ENCODE data around the gene TOP2A. TPM values are rescaled to one million over a fixed set of nuclear protein-coding genes. Genes with fewer than 3 reads are reported as not detected.

TOP2A gene
- total RNA-seq, 2 experiments from 2014 or later: 361 to 373 TPM

- Mint-ChIP-seq H3K36me3 (ENCODE audit: low read depth) (peaks cover 22% of the 10 kb centered on the region), H3K27ac (no peak overlapping the region), H3K4me3 (no peak overlapping the region), H3K4me1 (peaks cover 48% of the 10 kb centered on the region), H3K27me3 (peaks cover 9% of the 10 kb centered on the region), H3K9me3 (no peaks in the 10 kb centered on the region)
- DNase-seq: no peak
- POLR2A ChIA-PET: interaction anchor here (1.1 kb wide), 1 partner anchor 42 kb away, joined by 3 read pairs; no protein-coding TSS in a partner anchor
- CTCF ChIA-PET: interaction anchor here (0.8 to 12.7 kb wide), 5 partner anchors 27 to 86 kb away, joined by 3 to 129 read pairs (median 4); no protein-coding TSS in a partner anchor
These were observed 31.1 kb upstream of the TOP2A start for GRCh38 chr17:40448639-40449261.

- H3K27me3 Mint-ChIP-seq: peaks cover 9% of the 10 kb centered on the region
- POLR2A ChIA-PET: interaction anchor here (0.8 to 1.6 kb wide), 7 partner anchors 11 to 199 kb away, joined by 3 to 8 read pairs (median 4); partner anchors contain the start of gene TOP2A
- H3K9me3 Mint-ChIP-seq: no peaks in the 10 kb centered on the region
- H3K4me1 Mint-ChIP-seq: peaks cover 48% of the 10 kb centered on the region
- CTCF ChIA-PET: interaction anchor here (0.9 to 12.7 kb wide), 5 partner anchors 16 to 85 kb away, joined by 3 to 129 read pairs (median 3); no protein-coding TSS in a partner anchor
- DNase-seq: no peak
- peaks cover 17% of the 10 kb centered on the region for H3K36me3 Mint-ChIP-seq (ENCODE audit: low read depth)
- no peak overlapping the region for H3K4me3 Mint-ChIP-seq
- H3K27ac Mint-ChIP-seq: no peak overlapping the region
These were observed 30.5 kb upstream of the TOP2A start for GRCh38 chr17:40448213-40448638.

GRCh38 chr17:40447806-40448205, 30.1 kb upstream of the TOP2A start:
- POLR2A ChIA-PET: interaction anchor here (0.8 to 1.6 kb wide), 8 partner anchors 12 to 199 kb away, joined by 3 to 8 read pairs (median 4); partner anchors contain the start of gene TOP2A
- Mint-ChIP-seq H3K27me3 (peaks cover 9% of the 10 kb centered on the region), H3K36me3 (ENCODE audit: low read depth) (peaks cover 17% of the 10 kb centered on the region), H3K4me1 (peaks cover 48% of the 10 kb centered on the region), H3K27ac (no peak overlapping the region), H3K9me3 (no peaks in the 10 kb centered on the region), H3K4me3 (no peak overlapping the region)
- CTCF ChIA-PET: interaction anchor here (0.7 to 12.7 kb wide), 11 partner anchors 8 to 159 kb away, joined by 3 to 129 read pairs (median 3); no protein-coding TSS in a partner anchor
- no peak for DNase-seq

- Mint-ChIP-seq H3K27ac (no peak overlapping the region), H3K27me3 (peaks cover 14% of the 10 kb centered on the region), H3K36me3 (ENCODE audit: low read depth) (peaks cover 14% of the 10 kb centered on the region), H3K4me1 (peaks cover 52% of the 10 kb centered on the region), H3K9me3 (no peaks in the 10 kb centered on the region), H3K4me3 (no peak overlapping the region)
- POLR2A ChIA-PET: interaction anchor here (0.8 to 1.6 kb wide), 7 partner anchors 12 to 200 kb away, joined by 3 to 8 read pairs (median 4); partner anchors contain the start of gene TOP2A
- DNase-seq: no peak
- CTCF ChIA-PET: interaction anchor here (0.7 to 12.7 kb wide), 10 partner anchors 9 to 159 kb away, joined by 3 to 129 read pairs (median 4); no protein-coding TSS in a partner anchor
These were observed 29.5 kb upstream of the TOP2A start for GRCh38 chr17:40447148-40447644.

GRCh38 chr17:40445751-40446468, 28.2 kb upstream of the TOP2A start:
- Mint-ChIP-seq H3K9me3 (no peaks in the 10 kb centered on the region), H3K36me3 (ENCODE audit: low read depth) (peaks cover 12% of the 10 kb centered on the region), H3K4me1 (peaks cover 54% of the 10 kb centered on the region), H3K27ac (no peak overlapping the region), H3K27me3 (peaks cover 20% of the 10 kb centered on the region), H3K4me3 (peak overlapping the region; percentile 82)
- no peak for DNase-seq
- ChIA-PET POLR2A (interaction anchor here (0.6 to 6.0 kb wide), 5 partner anchors 24 to 86 kb away, joined by 3 to 56 read pairs (median 6); partner anchors contain the start of gene TOP2A), CTCF (interaction anchor here (0.6 to 12.7 kb wide), 3 partner anchors 31 to 170 kb away, joined by 3 to 129 read pairs (median 7); no protein-coding TSS in a partner anchor)

- Mint-ChIP-seq H3K36me3 (ENCODE audit: low read depth) (peaks cover 12% of the 10 kb centered on the region), H3K27ac (peak overlapping the region; percentile 88), H3K9me3 (no peaks in the 10 kb centered on the region), H3K4me3 (peak overlapping the region; percentile 82), H3K4me1 (peaks cover 51% of the 10 kb centered on the region), H3K27me3 (peaks cover 31% of the 10 kb centered on the region)
- DNase-seq: peak; percentile 27
- ChIA-PET CTCF (interaction anchor here (0.6 to 12.7 kb wide), 13 partner anchors 10 to 117 kb away, joined by 3 to 129 read pairs (median 6); partner anchors contain the start of gene TOP2A), POLR2A (interaction anchor here (0.5 to 6.0 kb wide), 22 partner anchors 11 to 147 kb away, joined by 3 to 56 read pairs (median 4); partner anchors contain the start of gene TOP2A)
These were observed 26.5 kb upstream of the TOP2A start for GRCh38 chr17:40443988-40444899.

GRCh38 chr17:40443196-40443987, 25.7 kb upstream of the TOP2A start, which contains the start of gene IGFBP4:
IGFBP4 (plus strand) TSS chr17:40443450; CDS start chr17:40443736, 286 bp downstream.
- H3K27me3 Mint-ChIP-seq: peaks cover 31% of the 10 kb centered on the region
- H3K9me3 Mint-ChIP-seq: no peaks in the 10 kb centered on the region
- POLR2A ChIA-PET: interaction anchor here (0.6 to 6.0 kb wide), 18 partner anchors 10 to 146 kb away, joined by 3 to 56 read pairs (median 4); partner anchors contain the start of gene TOP2A
- CTCF ChIA-PET: interaction anchor here (0.6 to 12.7 kb wide), 15 partner anchors 9 to 193 kb away, joined by 3 to 129 read pairs (median 7); partner anchors contain the start of gene TOP2A
- H3K36me3 Mint-ChIP-seq (ENCODE audit: low read depth): peaks cover 8% of the 10 kb centered on the region
- peak within 1 kb of the TSS; percentile 88 for H3K27ac Mint-ChIP-seq
- peak; percentile 72 for DNase-seq
- H3K4me1 Mint-ChIP-seq: peaks cover 45% of the 10 kb centered on the region
- H3K4me3 Mint-ChIP-seq: peak within 1 kb of the TSS; percentile 82

- CTCF ChIA-PET: interaction anchor here (1.3 to 12.7 kb wide), 6 partner anchors 13 to 118 kb away, joined by 8 to 129 read pairs (median 14); partner anchors contain the start of gene TOP2A
- H3K27ac Mint-ChIP-seq: no peak overlapping the region
These were observed 24.9 kb upstream of the TOP2A start for GRCh38 chr17:40442392-40443195.

GRCh38 chr17:40440166-40440565, 22.5 kb upstream of the TOP2A start:
- no peak overlapping the region for H3K27ac Mint-ChIP-seq
- no peak overlapping the region for H3K4me3 Mint-ChIP-seq
- CTCF ChIA-PET: interaction anchor here (2.3 to 12.7 kb wide), 4 partner anchors 14 to 120 kb away, joined by 7 to 129 read pairs (median 14); partner anchors contain the start of gene TOP2A
- H3K4me1 Mint-ChIP-seq: peaks cover 29% of the 10 kb centered on the region
- POLR2A ChIA-PET: interaction anchor here (1.2 to 6.0 kb wide), 2 partner anchors 23 to 92 kb away, joined by 4 to 56 read pairs; partner anchors contain the start of gene TOP2A
- no peak for DNase-seq
- H3K9me3 Mint-ChIP-seq: no peaks in the 10 kb centered on the region
- H3K27me3 Mint-ChIP-seq: peaks cover 35% of the 10 kb centered on the region
- peaks cover 5% of the 10 kb centered on the region for H3K36me3 Mint-ChIP-seq (ENCODE audit: low read depth)

More at GRCh38 chr17:40442392-40443195, 24.9 kb upstream of the TOP2A start:
- POLR2A ChIA-PET: interaction anchor here (2.1 to 6.0 kb wide), 4 partner anchors 26 to 120 kb away, joined by 6 to 56 read pairs (median 22); partner anchors contain the start of gene TOP2A
- H3K4me1 Mint-ChIP-seq: peaks cover 41% of the 10 kb centered on the region
- H3K36me3 Mint-ChIP-seq (ENCODE audit: low read depth): peaks cover 6% of the 10 kb centered on the region
- no peaks in the 10 kb centered on the region for H3K9me3 Mint-ChIP-seq
- no peak for DNase-seq
- peaks cover 29% of the 10 kb centered on the region for H3K27me3 Mint-ChIP-seq
- H3K4me3 Mint-ChIP-seq: peak overlapping the region; percentile 53

GRCh38 chr17:40437095-40437732, 19.5 kb upstream of the TOP2A start:
- peaks cover 27% of the 10 kb centered on the region for H3K27me3 Mint-ChIP-seq

More at GRCh38 chr17:40437095-40437732, 19.5 kb upstream of the TOP2A start:
- peaks cover 16% of the 10 kb centered on the region for H3K4me1 Mint-ChIP-seq
- DNase-seq: no peak
- CTCF ChIA-PET: interaction anchor here (1.1 to 4.9 kb wide), 4 partner anchors 10 to 96 kb away, joined by 4 to 19 read pairs (median 12); no protein-coding TSS in a partner anchor
- H3K27ac Mint-ChIP-seq: no peak overlapping the region
- POLR2A ChIA-PET: interaction anchor here (1.0 to 2.7 kb wide), 3 partner anchors 17 to 219 kb away, joined by 3 to 12 read pairs (median 3); partner anchors contain the start of genes TOP2A and WIPF2
- H3K36me3 Mint-ChIP-seq (ENCODE audit: low read depth): no peaks in the 10 kb centered on the region
- no peaks in the 10 kb centered on the region for H3K9me3 Mint-ChIP-seq
- H3K4me3 Mint-ChIP-seq: no peak overlapping the region

Measured in activated CD4-positive, alpha-beta memory T cell treated with anti-CD3 and anti-CD28 coated beads, Interleukin-2, amount 10 ng/mL, durations not matched to agents 7 days and 5 days (primary cell).